Islet of Langerhans (tissue), 1 donor: Measurements from ENCODE around the gene FZD4.
"Not testable (repeated sequence)": the region's sequence is repeated elsewhere in the genome, so short reads cannot be mapped to it uniquely, and the experiment has no call there.

ENCODE experiments used
- FAIRE-seq: peaks from one replicate; lab custom pipeline; 2011; peaks lifted over from hg19 to GRCh38; lab: Jason Lieb, UNC

Gene FZD4

GRCh38 chr11:86972734-86973133 lies 17.5 kb upstream of the FZD4 start:
- no peak for FAIRE-seq

- FAIRE-seq, result no peak
These were observed 14.1 kb upstream of the FZD4 start for GRCh38 chr11:86969258-86969657.

- FAIRE-seq, result not testable (repeated sequence)
These were observed 12.4 kb upstream of the FZD4 start for GRCh38 chr11:86967601-86968000.

GRCh38 chr11:86957976-86958646 lies 2.9 kb upstream of the FZD4 start:
- FAIRE-seq, result no peak

- no peak for FAIRE-seq
These were observed 1.7 kb upstream of the FZD4 start for GRCh38 chr11:86956905-86957195.

GRCh38 chr11:86955111-86955360 lies 159 bp downstream of the FZD4 start:
- FAIRE-seq, result no peak

GRCh38 chr11:86954269-86955110 lies 705 bp downstream of the FZD4 start:
- FAIRE-seq, result no peak

GRCh38 chr11:86952221-86952875 lies 2.8 kb downstream of the FZD4 start:
- FAIRE-seq, result no peak

- no peak for FAIRE-seq
These were observed 3.5 kb downstream of the FZD4 start for GRCh38 chr11:86951706-86952105.

GRCh38 chr11:86950661-86950995 lies 4.6 kb downstream of the FZD4 start:
- no peak for FAIRE-seq

GRCh38 chr11:86949995-86950660 lies 5.1 kb downstream of the FZD4 start:
- no peak for FAIRE-seq

GRCh38 chr11:86948733-86949132 lies 6.5 kb downstream of the FZD4 start:
- FAIRE-seq, result no peak

GRCh38 chr11:86947541-86947940 lies 7.7 kb downstream of the FZD4 start:
- FAIRE-seq, result no peak

- FAIRE-seq, result not testable (repeated sequence)
These were observed 11.7 kb downstream of the FZD4 start for GRCh38 chr11:86943505-86943904.

GRCh38 chr11:86941871-86942599 lies 13.2 kb downstream of the FZD4 start:
- FAIRE-seq, result no peak

GRCh38 chr11:86941077-86941870 lies 13.9 kb downstream of the FZD4 start:
- FAIRE-seq, result no peak

GRCh38 chr11:86940122-86940777 lies 14.9 kb downstream of the FZD4 start:
- FAIRE-seq, result no peak

- FAIRE-seq, result peak; percentile 43
These were observed 16.0 kb downstream of the FZD4 start for GRCh38 chr11:86938900-86939880.

- FAIRE-seq, result no peak
These were observed 16.8 kb downstream of the FZD4 start for GRCh38 chr11:86938203-86938899.
